ENCODE data around the gene CWC27. TPM values are rescaled to one million over a fixed set of nuclear protein-coding genes. Genes with fewer than 3 reads are reported as not detected.

Gene CWC27
- polyA plus RNA-seq, 2 donors, result 11.9 to 12.6 TPM

- no peaks in the 10 kb centered on the region for H3K9me3 ChIP-seq (ENCODE audit: control insufficient read depth in 2 of 2, insufficient read depth in 1 of 2, low read depth in 1 of 2, low read length in 1 of 2)
- no peak overlapping the region for H3K4me3 ChIP-seq (ENCODE audit: low read depth in 1 of 2, low read length in 2 of 2)
- no peaks in the 10 kb centered on the region for H3K27me3 ChIP-seq (ENCODE audit: control insufficient read depth in 1 of 2, insufficient read depth in 2 of 2, low read length in 2 of 2)
- no peaks in the 10 kb centered on the region for H3K4me1 ChIP-seq (ENCODE audit: control insufficient read depth in 2 of 2, insufficient read depth in 2 of 2, low read length in 1 of 2)
- no peak overlapping the region for H3K27ac ChIP-seq (ENCODE audit: low read depth in 2 of 2, low read length in 1 of 2)
- H3K36me3 ChIP-seq (ENCODE audit: control insufficient read depth in 2 of 2, insufficient read depth in 2 of 2, low read length in 1 of 2), result no peaks in the 10 kb centered on the region
- WGBS, 2 donors, result 86 to 88% methylated on average over 1 of the region's 1 CpG
These were observed 6.6 kb downstream of the CWC27 start for GRCh38 chr5:64775291-64775690.

- Histone ChIP-seq H3K4me3 (ENCODE audit: low read depth in 1 of 2, low read length in 2 of 2) (no peak overlapping the region), H3K27ac (ENCODE audit: low read depth in 2 of 2, low read length in 1 of 2) (no peak overlapping the region), H3K27me3 (ENCODE audit: control insufficient read depth in 1 of 2, insufficient read depth in 2 of 2, low read length in 2 of 2) (no peaks in the 10 kb centered on the region), H3K4me1 (ENCODE audit: control insufficient read depth in 2 of 2, insufficient read depth in 2 of 2, low read length in 1 of 2) (no peaks in the 10 kb centered on the region), H3K9me3 (ENCODE audit: control insufficient read depth in 2 of 2, insufficient read depth in 1 of 2, low read depth in 1 of 2, low read length in 1 of 2) (no peaks in the 10 kb centered on the region), H3K36me3 (ENCODE audit: control insufficient read depth in 2 of 2, insufficient read depth in 2 of 2, low read length in 1 of 2) (no peaks in the 10 kb centered on the region)
- 4% methylated on average over 3 of the region's 3 CpGs for WGBS, 2 donors
These were observed 15.8 kb downstream of the CWC27 start for GRCh38 chr5:64784451-64785025.

DNA sequence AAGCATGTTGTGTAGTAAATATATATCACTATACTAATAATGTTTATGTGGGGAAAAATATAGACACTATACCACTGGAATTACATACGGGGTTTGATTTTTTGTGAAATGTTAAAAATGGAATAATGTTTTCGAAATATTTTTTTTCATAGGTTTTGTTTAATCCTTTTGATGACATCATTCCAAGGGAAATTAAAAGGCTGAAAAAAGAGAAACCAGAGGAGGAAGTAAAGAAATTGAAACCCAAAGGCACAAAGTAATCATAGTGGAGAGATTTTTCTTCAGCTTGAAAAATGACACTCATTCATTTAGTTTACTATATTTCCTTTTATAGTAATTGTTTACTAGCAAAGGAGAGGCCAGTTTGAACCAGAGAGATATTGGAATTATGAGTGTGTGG lies 17.6 kb downstream of the CWC27 start:
- H3K4me3 ChIP-seq (ENCODE audit: low read depth in 1 of 2, low read length in 2 of 2), result no peak overlapping the region
- no peaks in the 10 kb centered on the region for H3K4me1 ChIP-seq (ENCODE audit: control insufficient read depth in 2 of 2, insufficient read depth in 2 of 2, low read length in 1 of 2)
- H3K9me3 ChIP-seq (ENCODE audit: control insufficient read depth in 2 of 2, insufficient read depth in 1 of 2, low read depth in 1 of 2, low read length in 1 of 2), result no peaks in the 10 kb centered on the region
- H3K27me3 ChIP-seq (ENCODE audit: control insufficient read depth in 1 of 2, insufficient read depth in 2 of 2, low read length in 2 of 2), result no peaks in the 10 kb centered on the region
- no peaks in the 10 kb centered on the region for H3K36me3 ChIP-seq (ENCODE audit: control insufficient read depth in 2 of 2, insufficient read depth in 2 of 2, low read length in 1 of 2)
- 93% methylated on average over 2 of the region's 2 CpGs for WGBS, 2 donors
- no peak overlapping the region for H3K27ac ChIP-seq (ENCODE audit: low read depth in 2 of 2, low read length in 1 of 2)

- 69 to 72% methylated on average over 2 of the region's 2 CpGs for WGBS, 2 donors
- Histone ChIP-seq H3K36me3 (ENCODE audit: control insufficient read depth in 2 of 2, insufficient read depth in 2 of 2, low read length in 1 of 2) (no peaks in the 10 kb centered on the region), H3K9me3 (ENCODE audit: control insufficient read depth in 2 of 2, insufficient read depth in 1 of 2, low read depth in 1 of 2, low read length in 1 of 2) (no peaks in the 10 kb centered on the region), H3K4me1 (ENCODE audit: control insufficient read depth in 2 of 2, insufficient read depth in 2 of 2, low read length in 1 of 2) (no peaks in the 10 kb centered on the region), H3K27me3 (ENCODE audit: control insufficient read depth in 1 of 2, insufficient read depth in 2 of 2, low read length in 2 of 2) (no peaks in the 10 kb centered on the region), H3K27ac (ENCODE audit: low read depth in 2 of 2, low read length in 1 of 2) (no peak overlapping the region), H3K4me3 (ENCODE audit: low read depth in 1 of 2, low read length in 2 of 2) (no peak overlapping the region)
These were observed 19.4 kb downstream of the CWC27 start for GRCh38 chr5:64788156-64788555.

GRCh38 chr5:64789457-64789856 lies 20.7 kb downstream of the CWC27 start:
- Histone ChIP-seq H3K4me1 (ENCODE audit: control insufficient read depth in 2 of 2, insufficient read depth in 2 of 2, low read length in 1 of 2) (no peaks in the 10 kb centered on the region), H3K27me3 (ENCODE audit: control insufficient read depth in 1 of 2, insufficient read depth in 2 of 2, low read length in 2 of 2) (no peaks in the 10 kb centered on the region), H3K36me3 (ENCODE audit: control insufficient read depth in 2 of 2, insufficient read depth in 2 of 2, low read length in 1 of 2) (no peaks in the 10 kb centered on the region), H3K27ac (ENCODE audit: low read depth in 2 of 2, low read length in 1 of 2) (no peak overlapping the region), H3K4me3 (ENCODE audit: low read depth in 1 of 2, low read length in 2 of 2) (no peak overlapping the region), H3K9me3 (ENCODE audit: control insufficient read depth in 2 of 2, insufficient read depth in 1 of 2, low read depth in 1 of 2, low read length in 1 of 2) (no peaks in the 10 kb centered on the region)
- 90 to 93% methylated on average over 3 of the region's 3 CpGs for WGBS, 2 donors

- 90 to 100% methylated on average over 1 of the region's 1 CpG for WGBS, 2 donors
- no peak overlapping the region for H3K27ac ChIP-seq (ENCODE audit: low read depth in 2 of 2, low read length in 1 of 2)
- H3K27me3 ChIP-seq (ENCODE audit: control insufficient read depth in 1 of 2, insufficient read depth in 2 of 2, low read length in 2 of 2), result no peaks in the 10 kb centered on the region
- no peaks in the 10 kb centered on the region for H3K4me1 ChIP-seq (ENCODE audit: control insufficient read depth in 2 of 2, insufficient read depth in 2 of 2, low read length in 1 of 2)
- no peaks in the 10 kb centered on the region for H3K9me3 ChIP-seq (ENCODE audit: control insufficient read depth in 2 of 2, insufficient read depth in 1 of 2, low read depth in 1 of 2, low read length in 1 of 2)
- H3K36me3 ChIP-seq (ENCODE audit: control insufficient read depth in 2 of 2, insufficient read depth in 2 of 2, low read length in 1 of 2), result no peaks in the 10 kb centered on the region
- no peak overlapping the region for H3K4me3 ChIP-seq (ENCODE audit: low read depth in 1 of 2, low read length in 2 of 2)
These were observed 21.5 kb downstream of the CWC27 start for GRCh38 chr5:64790210-64790609.

- Histone ChIP-seq H3K4me3 (ENCODE audit: low read depth in 1 of 2, low read length in 2 of 2) (no peak overlapping the region), H3K27ac (ENCODE audit: low read depth in 2 of 2, low read length in 1 of 2) (no peak overlapping the region), H3K4me1 (ENCODE audit: control insufficient read depth in 2 of 2, insufficient read depth in 2 of 2, low read length in 1 of 2) (no peaks in the 10 kb centered on the region), H3K36me3 (ENCODE audit: control insufficient read depth in 2 of 2, insufficient read depth in 2 of 2, low read length in 1 of 2) (no peaks in the 10 kb centered on the region), H3K27me3 (ENCODE audit: control insufficient read depth in 1 of 2, insufficient read depth in 2 of 2, low read length in 2 of 2) (no peaks in the 10 kb centered on the region), H3K9me3 (ENCODE audit: control insufficient read depth in 2 of 2, insufficient read depth in 1 of 2, low read depth in 1 of 2, low read length in 1 of 2) (no peaks in the 10 kb centered on the region)
These were observed 23.7 kb downstream of the CWC27 start for GRCh38 chr5:64792469-64792868.

GRCh38 chr5:64794053-64794770 lies 25.5 kb downstream of the CWC27 start:
- H3K4me1 ChIP-seq (ENCODE audit: control insufficient read depth in 2 of 2, insufficient read depth in 2 of 2, low read length in 1 of 2), result no peaks in the 10 kb centered on the region
- no peaks in the 10 kb centered on the region for H3K36me3 ChIP-seq (ENCODE audit: control insufficient read depth in 2 of 2, insufficient read depth in 2 of 2, low read length in 1 of 2)
- H3K9me3 ChIP-seq (ENCODE audit: control insufficient read depth in 2 of 2, insufficient read depth in 1 of 2, low read depth in 1 of 2, low read length in 1 of 2), result no peaks in the 10 kb centered on the region
- 79 to 85% methylated on average over 3 of the region's 3 CpGs for WGBS, 2 donors
- H3K27ac ChIP-seq (ENCODE audit: low read depth in 2 of 2, low read length in 1 of 2), result no peak overlapping the region
- H3K27me3 ChIP-seq (ENCODE audit: control insufficient read depth in 1 of 2, insufficient read depth in 2 of 2, low read length in 2 of 2), result no peaks in the 10 kb centered on the region
- no peak overlapping the region for H3K4me3 ChIP-seq (ENCODE audit: low read depth in 1 of 2, low read length in 2 of 2)

- Histone ChIP-seq H3K36me3 (ENCODE audit: control insufficient read depth in 2 of 2, insufficient read depth in 2 of 2, low read length in 1 of 2) (no peaks in the 10 kb centered on the region), H3K27ac (ENCODE audit: low read depth in 2 of 2, low read length in 1 of 2) (no peak overlapping the region), H3K27me3 (ENCODE audit: control insufficient read depth in 1 of 2, insufficient read depth in 2 of 2, low read length in 2 of 2) (no peaks in the 10 kb centered on the region), H3K9me3 (ENCODE audit: control insufficient read depth in 2 of 2, insufficient read depth in 1 of 2, low read depth in 1 of 2, low read length in 1 of 2) (no peaks in the 10 kb centered on the region), H3K4me1 (ENCODE audit: control insufficient read depth in 2 of 2, insufficient read depth in 2 of 2, low read length in 1 of 2) (no peaks in the 10 kb centered on the region), H3K4me3 (ENCODE audit: low read depth in 1 of 2, low read length in 2 of 2) (no peak overlapping the region)
These were observed 27.6 kb downstream of the CWC27 start for GRCh38 chr5:64796301-64796700.

DNA sequence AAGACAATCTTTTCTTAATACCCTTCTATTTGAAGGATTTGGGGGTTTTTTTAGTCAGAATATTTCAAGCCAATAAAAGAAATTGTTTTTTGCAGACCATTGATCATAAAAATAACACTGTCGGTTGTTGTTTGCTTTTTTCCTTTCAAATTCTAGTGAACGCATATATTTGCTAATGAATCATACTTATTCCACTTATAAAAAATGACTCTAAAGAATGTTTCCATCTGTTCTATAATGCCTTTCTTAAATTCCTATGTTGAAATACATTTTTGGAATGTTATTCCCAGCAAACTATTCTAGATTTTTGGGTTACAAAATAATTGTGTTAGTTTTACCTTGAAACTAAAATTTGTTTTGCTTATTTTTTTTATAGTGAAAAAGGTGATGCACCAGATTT lies 32.2 kb downstream of the CWC27 start:
- Histone ChIP-seq H3K27ac (ENCODE audit: low read depth in 2 of 2, low read length in 1 of 2) (no peak overlapping the region), H3K36me3 (ENCODE audit: control insufficient read depth in 2 of 2, insufficient read depth in 2 of 2, low read length in 1 of 2) (no peaks in the 10 kb centered on the region), H3K27me3 (ENCODE audit: control insufficient read depth in 1 of 2, insufficient read depth in 2 of 2, low read length in 2 of 2) (no peaks in the 10 kb centered on the region), H3K9me3 (ENCODE audit: control insufficient read depth in 2 of 2, insufficient read depth in 1 of 2, low read depth in 1 of 2, low read length in 1 of 2) (no peaks in the 10 kb centered on the region), H3K4me3 (ENCODE audit: low read depth in 1 of 2, low read length in 2 of 2) (no peak overlapping the region), H3K4me1 (ENCODE audit: control insufficient read depth in 2 of 2, insufficient read depth in 2 of 2, low read length in 1 of 2) (no peaks in the 10 kb centered on the region)
- 91% methylated on average over 2 of the region's 2 CpGs for WGBS, 2 donors
